Smooth muscle cell (in vitro differentiated cells): ENCODE data around the gene PKNOX2. TPM values are rescaled to one million over a fixed set of nuclear protein-coding genes. Genes with fewer than 3 reads are reported as not detected.

Experiments
- DNase-seq: peaks from one replicate; lab custom pipeline; 2025; ENCODE audit not compliant: unreplicated experiment; lab: John Stamatoyannopoulos, UW
- H2AFZ ChIP-seq: fragments of 200-600 bp; sonication (generic); 2 replicates; pipeline ENCODE4 v1.6.0; 2016; ENCODE audit warnings: antibody characterized with exemption, low read depth, mild to moderate bottlenecking
- H3F3A ChIP-seq: fragments of 200-600 bp; sonication (generic); 2 replicates; pipeline ENCODE4 v1.6.0; 2017; ENCODE audit warnings: antibody characterized with exemption, low read depth
- H3K27ac ChIP-seq: fragments of 200-600 bp; sonication (generic); 2 replicates; pipeline ENCODE4 v1.5.1; 2016; ENCODE audit warnings: low read depth, mild to moderate bottlenecking
- H3K27me3 ChIP-seq: fragments of 200-600 bp; sonication (generic); 2 replicates; pipeline ENCODE4 v1.6.1; 2016; ENCODE audit warnings: low read depth, mild to moderate bottlenecking
- H3K36me3 ChIP-seq: fragments of 200-600 bp; sonication (generic); 2 replicates; pipeline ENCODE4 v1.5.1; 2016; ENCODE audit warnings: low read depth
- H3K4me1 ChIP-seq: fragments of 200-600 bp; sonication (generic); 2 replicates; pipeline ENCODE4 v1.5.1; 2016; ENCODE audit warnings: low read depth
- H3K4me2 ChIP-seq: fragments of 200-600 bp; sonication (generic); 2 replicates; pipeline ENCODE4 v1.6.0; 2016; ENCODE audit warnings: mild to moderate bottlenecking
- H3K4me3 ChIP-seq: fragments of 200-600 bp; sonication (generic); 2 replicates; pipeline ENCODE4 v1.5.1; 2016; ENCODE audit warnings: mild to moderate bottlenecking
- H3K79me2 ChIP-seq: fragments of 200-600 bp; sonication (generic); 2 replicates; pipeline ENCODE4 v1.6.0; 2016; ENCODE audit warnings: low read depth, mild to moderate bottlenecking
- H3K9ac ChIP-seq: fragments of 200-600 bp; sonication (generic); 2 replicates; pipeline ENCODE4 v1.6.0; 2016; ENCODE audit warnings: low read depth
- H3K9me3 ChIP-seq: fragments of 200-600 bp; sonication (generic); replicated peaks from 2 replicates; pipeline ENCODE4 v1.5.1; 2016; ENCODE audit warnings: low read depth
- H4K20me1 ChIP-seq: fragments of 200-600 bp; sonication (generic); 2 replicates; pipeline ENCODE4 v1.6.0; 2016; ENCODE audit warnings: low read depth
- CTCF ChIP-seq: fragments of 200-600 bp; sonication (generic); IDR thresholded peaks from 2 replicates; pipeline ENCODE4 v1.5.1; 2017; ENCODE audit warnings: borderline replicate concordance, mild to moderate bottlenecking, antibody characterized with exemption; ENCODE audit not compliant: insufficient read depth, poor library complexity, severe bottlenecking
- WGBS: methylation state at CpG from one replicate; pipeline ENCODE4 v1.1.7; 2016; ENCODE audit warnings: low lambda C conversion rate; 5-methylcytosine and 5-hydroxymethylcytosine counted together
- polyA plus RNA-seq: library from polyadenylated mRNA; unstranded; fragments of >200 nt; fragmentation: Nextera tagmentation; extraction: Ambion mirVana; gene quantifications from 2 replicates; pipeline ENCODE4 v1.2.1, GENCODE V29; 2016
- total RNA-seq: library from RNA; depleted of rRNA; stranded (reverse); fragments of >200 nt; gene quantifications from 2 replicates; pipeline ENCODE4 v1.2.3, GENCODE V29; 2014

The PKNOX2 gene
- total and polyA plus RNA-seq, 2 experiments from 2014 or later: 7.2 to 7.9 TPM

GRCh38 chr11:125350206-125351032 lies 185.9 kb downstream of the PKNOX2 start:
- Histone ChIP-seq H3K4me3 (no peak overlapping the region), H3K79me2 (no peaks in the 10 kb centered on the region), H3K9ac (no peak overlapping the region), H3F3A (peaks cover 5% of the 10 kb centered on the region), H2AFZ (no peak overlapping the region), H3K4me1 (peaks cover 34% of the 10 kb centered on the region), H3K36me3 (no peaks in the 10 kb centered on the region), H3K9me3 (no peaks in the 10 kb centered on the region), H3K27ac (no peak overlapping the region), H4K20me1 (no peaks in the 10 kb centered on the region), H3K27me3 (no peaks in the 10 kb centered on the region), H3K4me2 (no peak overlapping the region)
- DNase-seq: no peak
- TF ChIP-seq CTCF: no peak
- WGBS: 89% methylated on average over 20 of the region's 21 CpGs

- H3F3A ChIP-seq: peaks cover 5% of the 10 kb centered on the region
- H3K36me3 ChIP-seq: no peaks in the 10 kb centered on the region
- H3K27me3 ChIP-seq: no peaks in the 10 kb centered on the region
- no peaks in the 10 kb centered on the region for H3K9me3 ChIP-seq
- TF ChIP-seq CTCF: no peak
- no peak overlapping the region for H3K4me3 ChIP-seq
- H3K4me1 ChIP-seq: peaks cover 27% of the 10 kb centered on the region
- H3K27ac ChIP-seq: no peak overlapping the region
- H2AFZ ChIP-seq: no peak overlapping the region
- no peaks in the 10 kb centered on the region for H4K20me1 ChIP-seq
- no peak for DNase-seq
- H3K79me2 ChIP-seq: no peaks in the 10 kb centered on the region
- no peak overlapping the region for H3K9ac ChIP-seq
- H3K4me2 ChIP-seq: no peak overlapping the region
- WGBS: 91% methylated on average over 32 of the region's 32 CpGs
Observed at GRCh38 chr11:125351033-125351867, 186.7 kb downstream of the PKNOX2 start.

DNA sequence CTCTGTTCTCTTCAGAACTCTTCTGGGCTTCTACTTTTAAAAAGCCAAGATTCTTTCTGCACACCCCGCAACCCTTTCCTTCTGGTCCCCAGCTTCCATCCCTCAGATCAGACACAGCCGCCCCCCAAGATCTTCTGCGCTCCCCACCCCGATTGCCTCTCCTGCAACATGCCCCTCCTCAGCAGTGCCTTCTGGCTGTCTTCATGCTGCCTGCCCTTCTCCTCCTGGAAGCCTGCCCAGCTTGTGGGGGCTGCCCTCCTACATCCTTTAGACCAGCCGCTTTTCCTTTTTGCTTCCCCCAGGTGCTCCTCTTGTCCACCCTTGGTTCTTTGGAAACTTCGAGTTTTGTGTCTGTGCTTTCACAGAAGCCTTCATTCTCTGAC lies 187.3 kb downstream of the PKNOX2 start:
- DNase-seq: no peak
- Histone ChIP-seq H2AFZ (no peak overlapping the region), H4K20me1 (no peaks in the 10 kb centered on the region), H3K27me3 (no peaks in the 10 kb centered on the region), H3K79me2 (no peaks in the 10 kb centered on the region), H3K4me2 (no peak overlapping the region), H3K4me1 (peaks cover 20% of the 10 kb centered on the region), H3K9ac (no peak overlapping the region), H3K4me3 (no peak overlapping the region), H3K27ac (no peak overlapping the region), H3K9me3 (no peaks in the 10 kb centered on the region), H3K36me3 (no peaks in the 10 kb centered on the region), H3F3A (no peaks in the 10 kb centered on the region)
- WGBS: 95% methylated on average over 6 of the region's 6 CpGs
- no peak for TF ChIP-seq CTCF
